GM18526 (cell line): ENCODE data around the gene SLC22A17.

ENCODE experiments used
- POLR2A ChIP-seq: IDR thresholded peaks from 3 replicates; pipeline ENCODE4 v1.6.1; 2011; ENCODE audit not compliant: insufficient read length; ENCODE audit errors: extremely low read depth

SLC22A17 gene

DNA sequence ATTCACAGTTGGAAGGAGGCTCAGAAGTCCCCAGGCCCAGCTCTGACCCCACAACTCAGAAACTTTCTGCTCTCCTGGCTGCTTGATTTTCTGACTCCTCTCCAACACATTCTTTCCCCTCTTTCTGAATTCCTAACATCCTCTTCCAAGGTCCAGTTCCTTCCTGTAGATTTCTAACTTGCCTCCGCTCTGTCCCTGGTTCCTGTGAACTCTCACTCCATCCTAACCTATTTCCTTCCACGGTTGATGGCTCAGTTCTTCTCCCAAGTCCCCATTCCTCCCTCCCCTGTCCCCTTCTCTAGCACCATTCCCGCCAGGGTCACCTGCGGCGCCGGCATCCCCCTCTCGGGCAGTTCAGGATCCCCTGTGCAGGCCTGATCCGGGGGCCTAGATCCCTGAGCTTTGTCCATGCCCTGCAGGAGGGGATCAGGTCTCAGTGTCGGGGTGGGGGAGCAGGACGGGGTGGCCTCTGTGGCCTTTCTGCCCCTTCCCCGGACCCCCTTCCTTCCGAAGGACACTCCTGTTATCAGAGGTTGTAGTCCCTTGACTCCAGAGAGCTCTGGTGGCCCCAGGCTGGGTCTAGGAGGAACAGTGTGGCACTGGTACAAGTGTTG, 6.0 kb upstream of the SLC22A17 start:
- TF ChIP-seq POLR2A: no peak

DNA sequence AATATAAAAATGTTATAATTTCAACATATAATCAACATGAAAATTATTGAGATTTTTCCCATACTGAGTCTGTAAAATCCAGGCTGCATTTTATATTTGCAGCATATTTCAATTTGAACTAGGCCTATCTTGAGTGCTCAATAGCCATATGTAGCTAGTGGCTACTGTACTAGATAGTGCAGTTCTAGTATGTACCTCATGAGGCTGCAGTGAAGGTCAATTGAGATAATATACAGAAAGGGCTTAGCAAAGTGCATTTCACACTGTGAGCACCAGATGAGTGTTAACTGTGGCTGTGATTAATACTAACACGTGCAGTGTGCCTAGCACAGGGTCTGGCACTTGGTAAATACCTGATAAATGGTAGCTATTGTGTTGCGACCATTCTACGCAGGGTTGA, 5.4 kb upstream of the SLC22A17 start:
- TF ChIP-seq POLR2A: no peak

- no peak for TF ChIP-seq POLR2A
These were observed 4.6 kb upstream of the SLC22A17 start for GRCh38 chr14:23357261-23357660.

DNA sequence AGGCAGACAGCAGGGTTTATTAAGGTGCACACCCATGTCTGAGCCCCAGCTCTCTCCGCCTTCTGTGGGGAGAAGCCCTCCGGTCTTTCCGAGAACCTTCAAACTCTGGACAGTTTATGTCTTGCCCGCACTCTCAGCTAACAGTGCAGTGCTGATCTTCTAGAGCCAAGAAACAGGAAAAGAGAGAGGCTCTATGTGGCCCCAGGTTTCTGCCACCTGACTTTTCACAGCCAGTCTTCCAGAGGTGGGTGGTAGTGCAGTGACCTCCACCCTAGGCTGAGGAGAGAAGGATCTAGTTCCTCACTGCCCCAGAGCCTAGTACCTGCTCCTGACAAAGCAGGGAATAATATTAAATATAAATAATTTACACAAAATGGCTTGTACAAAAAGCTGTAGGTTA, 4.0 kb upstream of the SLC22A17 start:
- no peak for TF ChIP-seq POLR2A

GRCh38 chr14:23355871-23356435, 3.3 kb upstream of the SLC22A17 start:
- no peak for TF ChIP-seq POLR2A

GRCh38 chr14:23354990-23355389, 2.3 kb upstream of the SLC22A17 start:
- no peak for TF ChIP-seq POLR2A

DNA sequence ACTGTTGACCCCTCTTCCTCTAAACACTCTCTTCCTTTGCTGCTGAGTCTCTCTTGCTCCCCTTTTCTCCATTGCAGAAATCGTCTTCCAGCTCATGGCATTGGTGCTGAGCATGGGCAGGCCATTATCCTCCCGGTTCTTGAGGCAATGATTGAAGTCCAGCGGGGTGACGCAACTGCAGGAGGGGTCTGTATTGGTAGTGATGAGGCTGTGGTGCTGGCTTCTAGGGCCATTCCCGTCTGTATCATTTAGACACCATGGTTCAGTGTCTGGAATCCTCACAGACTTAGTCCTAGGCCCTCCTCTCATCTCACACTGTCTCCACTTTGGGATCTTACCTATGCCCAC, 720 bp upstream of the SLC22A17 start:
- no peak for TF ChIP-seq POLR2A

DNA sequence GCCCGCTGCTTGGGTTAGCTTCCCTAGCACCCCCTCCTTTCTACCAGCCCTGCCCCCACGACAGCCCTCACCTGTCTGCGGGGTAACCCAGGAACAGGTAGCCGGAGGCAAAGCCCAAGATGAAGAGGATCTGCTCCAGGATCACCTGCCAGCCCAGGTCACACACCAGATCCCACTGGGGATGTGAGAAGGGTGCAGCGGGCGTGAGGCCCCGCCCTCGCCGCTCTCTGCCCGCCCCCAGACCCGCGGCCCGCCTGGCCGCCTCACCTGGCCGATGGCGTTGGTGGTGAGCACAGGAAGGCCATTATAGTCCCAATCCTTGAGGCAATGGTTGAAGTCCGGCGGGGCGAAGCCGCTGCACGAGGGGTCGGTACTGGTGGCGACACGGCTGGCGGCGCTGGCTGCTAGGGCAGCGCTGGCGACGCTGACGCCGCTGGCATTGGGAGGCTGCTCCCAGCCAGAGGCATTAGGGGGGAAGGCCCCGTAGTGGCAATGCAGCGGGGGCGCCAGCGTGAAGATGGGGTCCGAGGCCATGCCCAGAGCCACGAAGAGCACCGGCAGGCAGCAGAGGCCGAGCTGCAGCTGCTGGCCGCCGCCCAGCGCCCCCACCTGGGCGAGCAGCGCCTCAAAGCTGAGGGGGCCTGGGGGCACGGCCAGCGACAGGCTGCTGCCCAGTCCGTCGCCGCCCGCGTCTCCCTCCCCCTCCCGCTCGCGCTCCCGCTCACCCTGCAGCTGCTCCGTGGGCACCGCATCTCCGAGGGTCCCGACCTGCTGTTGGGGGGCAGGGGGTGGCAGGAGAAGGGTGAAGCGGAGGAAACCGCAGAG, 794 bp downstream of the SLC22A17 start:
- no peak for TF ChIP-seq POLR2A

GRCh38 chr14:23349156-23349845, 3.4 kb downstream of the SLC22A17 start:
- TF ChIP-seq POLR2A: no peak

DNA sequence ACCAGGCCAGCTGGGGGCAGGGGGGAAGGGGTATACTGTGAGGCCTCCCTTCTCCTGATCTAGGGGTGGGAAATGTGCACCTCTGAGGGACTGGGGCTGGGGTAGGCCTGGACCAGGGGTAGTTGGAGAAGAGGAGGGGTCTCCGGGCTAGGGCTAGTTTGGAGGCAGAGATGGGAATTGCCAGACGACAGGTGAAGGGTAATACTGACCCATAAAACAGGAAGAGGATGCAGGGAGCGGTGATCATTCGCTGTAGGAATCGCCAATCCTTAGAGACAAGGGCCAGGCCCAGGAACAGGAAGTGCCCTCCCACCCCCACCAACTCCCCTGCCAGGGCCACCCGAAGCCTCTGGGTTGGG, 4.4 kb downstream of the SLC22A17 start:
- no peak for TF ChIP-seq POLR2A

DNA sequence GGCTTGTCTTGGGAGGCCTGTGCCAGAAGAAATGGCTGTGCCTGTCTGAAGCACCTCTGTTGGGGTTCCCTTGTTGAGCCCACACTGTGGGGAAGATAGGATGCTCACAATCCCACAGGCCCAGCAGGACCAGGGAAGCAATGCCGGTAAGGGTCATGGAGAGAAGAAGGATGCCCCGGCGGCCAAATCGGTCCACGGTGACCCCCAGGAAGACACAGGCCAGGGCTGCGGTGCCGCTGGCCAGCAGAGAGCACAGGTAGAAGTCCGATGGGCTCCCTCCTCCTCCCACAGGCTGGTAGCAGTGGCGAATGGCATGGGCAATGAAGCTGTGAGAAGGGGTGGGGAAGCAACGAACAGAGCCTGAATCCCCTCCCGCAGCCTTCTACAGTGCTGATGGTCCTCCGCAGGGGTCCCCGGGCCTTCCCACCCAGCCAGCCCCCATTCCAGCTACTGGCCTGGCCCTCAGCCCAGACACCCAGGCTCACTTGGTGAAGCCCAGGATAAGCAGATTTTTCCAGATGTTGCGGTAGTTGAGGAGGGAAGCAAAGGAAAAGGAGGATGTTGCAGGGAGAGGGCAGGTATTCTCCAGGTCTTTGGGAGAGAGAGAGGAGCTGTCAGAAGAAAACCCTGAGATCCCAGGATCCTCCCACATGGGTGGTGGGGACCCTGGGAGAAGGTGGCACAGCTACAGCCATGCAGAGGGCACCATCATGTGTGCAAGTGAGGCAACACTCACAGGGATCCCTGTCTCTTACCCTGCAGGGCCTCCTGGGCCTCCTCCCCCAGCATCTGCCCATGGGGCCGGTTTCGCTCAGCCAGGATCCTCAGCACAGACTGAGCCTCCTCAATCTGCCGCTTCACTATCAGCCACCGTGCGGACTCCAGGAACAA, 5.0 kb downstream of the SLC22A17 start:
- TF ChIP-seq POLR2A: no peak

DNA sequence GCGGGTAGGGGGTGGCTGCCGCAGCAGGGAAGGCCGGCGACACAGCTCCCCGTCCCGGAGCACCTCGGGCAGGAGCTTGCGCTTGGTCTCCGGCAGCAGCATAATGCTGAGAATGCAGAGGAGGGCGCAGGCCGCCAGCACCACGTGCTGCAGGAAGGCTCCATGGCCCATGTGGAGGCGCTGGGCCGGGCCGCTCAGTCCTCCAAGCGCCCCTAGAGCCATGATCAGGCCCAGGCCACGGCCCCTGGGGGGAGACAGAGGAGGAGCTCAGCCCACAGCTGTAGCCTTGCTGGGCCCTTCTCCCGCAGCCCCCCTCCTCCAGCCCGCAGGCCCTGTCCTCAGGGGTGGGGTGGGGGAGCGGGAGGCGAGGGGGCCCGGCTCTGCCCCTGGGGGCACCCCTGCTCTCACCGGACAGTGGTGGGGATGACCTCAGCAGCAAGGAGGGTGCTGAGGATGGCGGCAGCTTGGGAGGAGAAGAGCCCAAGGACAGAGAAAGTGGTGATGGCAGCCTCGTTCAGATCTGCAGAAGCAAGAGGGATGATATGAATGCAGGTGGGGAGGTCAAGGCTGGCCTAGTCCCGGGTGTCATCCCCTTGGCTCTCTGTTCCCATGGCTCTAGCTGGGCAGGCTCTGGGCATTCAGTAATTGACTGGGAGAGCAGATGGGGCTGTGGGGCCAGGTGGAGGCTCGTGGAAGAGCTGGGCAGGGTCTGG, 5.8 kb downstream of the SLC22A17 start:
- no peak for TF ChIP-seq POLR2A

DNA sequence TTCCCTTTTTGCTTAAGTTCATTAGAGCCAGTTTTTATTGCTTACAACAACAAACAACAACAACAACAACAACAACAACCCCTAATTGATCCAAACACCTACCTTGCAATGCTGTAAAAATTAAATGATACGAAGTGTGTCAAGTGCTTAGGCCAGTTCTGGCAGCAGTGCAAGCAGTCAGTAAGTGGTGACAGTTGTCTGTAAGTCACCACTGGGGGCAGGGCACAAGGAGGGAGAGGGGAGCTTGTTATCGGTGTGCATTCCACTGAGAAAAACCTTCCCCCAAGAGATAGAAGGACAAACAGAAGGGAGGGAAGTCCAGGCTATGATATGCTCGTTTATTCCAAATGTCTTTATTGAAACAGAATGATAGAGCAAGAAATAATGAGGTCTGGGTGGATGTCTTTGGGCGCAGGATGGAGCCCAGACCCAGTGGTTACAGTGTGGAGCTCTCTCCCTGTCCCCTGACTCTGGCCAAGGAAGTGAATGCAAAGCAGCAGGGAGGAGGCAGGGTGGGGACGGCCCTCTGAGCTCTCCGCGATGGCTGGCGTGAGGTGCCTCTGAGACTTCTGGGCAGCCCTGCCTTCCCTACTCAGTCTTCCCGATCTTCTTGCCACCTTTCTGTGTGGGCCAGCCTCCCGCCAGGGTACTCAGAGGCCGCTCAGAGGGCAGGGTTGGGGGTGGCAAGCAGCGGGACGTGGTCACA, 6.5 kb downstream of the SLC22A17 start:
- TF ChIP-seq POLR2A: no peak

DNA sequence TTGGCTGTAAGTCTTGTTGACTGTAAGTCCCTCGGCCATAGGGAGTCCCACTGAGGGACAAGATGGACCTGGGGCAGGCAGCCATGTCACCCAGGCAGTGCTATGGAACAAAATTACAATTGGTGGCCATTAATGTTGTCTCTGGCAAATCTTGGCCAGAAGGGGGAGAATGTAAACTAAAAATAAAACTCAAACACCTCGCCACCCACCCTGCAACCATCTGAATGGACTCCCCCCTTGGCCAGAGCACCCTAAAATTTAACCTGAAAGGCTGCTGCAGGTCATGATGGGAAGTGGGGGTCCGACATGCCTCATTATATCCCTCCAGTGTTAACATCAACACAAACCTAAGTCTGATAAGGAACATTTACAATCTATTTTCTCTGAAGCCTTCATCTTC, 8.2 kb downstream of the SLC22A17 start:
- no peak for TF ChIP-seq POLR2A
